ENCODE data around the gene AGAP1.

DNA sequence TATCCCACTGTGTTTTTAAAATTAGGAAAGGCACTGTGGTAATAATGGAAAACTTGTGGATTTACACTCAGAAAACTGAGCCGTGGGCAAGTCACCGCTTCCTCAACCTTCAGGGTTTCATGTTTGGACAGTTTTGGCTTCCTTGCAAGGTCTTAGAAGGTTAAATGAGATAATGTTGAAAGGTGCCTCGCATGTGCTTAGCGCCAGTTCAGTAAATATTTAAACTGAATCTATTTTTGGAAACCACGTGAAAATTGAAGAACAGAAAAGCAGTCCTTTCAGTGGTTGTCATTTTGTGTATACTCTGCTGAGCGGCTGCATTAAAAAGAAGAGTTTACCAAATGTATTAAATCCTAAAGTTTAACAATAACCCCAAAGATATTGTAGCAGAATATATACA is 15.2 kb upstream of the AGAP1 start:
- TF ChIP-seq, protein P1, sequence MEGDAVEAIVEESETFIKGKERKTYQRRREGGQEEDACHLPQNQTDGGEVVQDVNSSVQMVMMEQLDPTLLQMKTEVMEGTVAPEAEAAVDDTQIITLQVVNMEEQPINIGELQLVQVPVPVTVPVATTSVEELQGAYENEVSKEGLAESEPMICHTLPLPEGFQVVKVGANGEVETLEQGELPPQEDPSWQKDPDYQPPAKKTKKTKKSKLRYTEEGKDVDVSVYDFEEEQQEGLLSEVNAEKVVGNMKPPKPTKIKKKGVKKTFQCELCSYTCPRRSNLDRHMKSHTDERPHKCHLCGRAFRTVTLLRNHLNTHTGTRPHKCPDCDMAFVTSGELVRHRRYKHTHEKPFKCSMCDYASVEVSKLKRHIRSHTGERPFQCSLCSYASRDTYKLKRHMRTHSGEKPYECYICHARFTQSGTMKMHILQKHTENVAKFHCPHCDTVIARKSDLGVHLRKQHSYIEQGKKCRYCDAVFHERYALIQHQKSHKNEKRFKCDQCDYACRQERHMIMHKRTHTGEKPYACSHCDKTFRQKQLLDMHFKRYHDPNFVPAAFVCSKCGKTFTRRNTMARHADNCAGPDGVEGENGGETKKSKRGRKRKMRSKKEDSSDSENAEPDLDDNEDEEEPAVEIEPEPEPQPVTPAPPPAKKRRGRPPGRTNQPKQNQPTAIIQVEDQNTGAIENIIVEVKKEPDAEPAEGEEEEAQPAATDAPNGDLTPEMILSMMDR (IDR thresholded peaks at IDR 0.05), result no peak
- TF ChIP-seq POLR2A (IDR thresholded peaks at IDR 0.05), result no peak

Data from uterus (tissue), 2 donors.